Stimulated activated CD8-positive, alpha-beta memory T cell treated with anti-CD3 and anti-CD28 coated beads, Interleukin-2, amount 100 ng/mL, for 1 hour (primary cell): ENCODE measurements around the gene LANCL1.

Experiments
- DNase-seq, 2 donors: peaks; one replicate each; pipeline ENCODE4 v3.0.0-alpha.2; 2020; ENCODE audit warnings: low read depth in 2 of 2

Gene LANCL1

GRCh38 chr2:210392469-210392881 lies 84.1 kb downstream of the LANCL1 start:
- no peak for DNase-seq

- no peak for DNase-seq
These were observed 86.7 kb downstream of the LANCL1 start for GRCh38 chr2:210389856-210390255.

- DNase-seq, result no peak
These were observed 88.4 kb downstream of the LANCL1 start for GRCh38 chr2:210388148-210388547.

GRCh38 chr2:210387074-210387473 lies 89.5 kb downstream of the LANCL1 start:
- DNase-seq, result no peak
